ENCODE results near the gene RBMS1.

RBMS1 gene

DNA sequence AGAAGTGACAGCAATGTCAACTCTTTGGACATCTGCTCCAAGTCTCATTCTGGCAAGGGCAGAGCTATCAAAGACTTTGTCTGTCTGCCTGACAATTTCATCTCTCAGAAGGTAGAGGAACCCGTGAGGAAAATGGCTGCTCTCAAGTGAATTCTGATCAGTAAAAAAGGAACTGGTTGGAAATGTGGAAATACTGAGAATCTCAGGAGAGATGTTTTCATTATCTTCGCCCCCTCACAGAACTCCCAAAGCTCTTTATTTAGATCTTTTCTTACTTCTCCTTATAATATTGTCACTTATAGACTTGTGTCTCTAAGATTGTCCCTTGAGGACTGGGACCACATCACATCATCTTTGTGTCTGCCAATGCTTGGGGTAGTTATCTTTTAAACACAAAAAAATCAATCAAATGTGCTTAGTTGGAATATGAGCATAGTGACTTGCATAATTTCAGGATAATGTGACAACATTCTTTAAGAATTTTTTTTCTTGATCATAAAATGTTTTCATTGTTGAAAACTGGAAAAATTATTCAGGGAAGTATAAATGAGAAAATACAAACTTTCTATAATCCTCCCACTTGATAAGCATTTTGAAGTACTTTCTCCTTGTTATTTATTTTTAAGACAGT lies 225.3 kb downstream of the RBMS1 start:
- H3K27ac ChIP-seq, result no peak overlapping the region
- TF ChIP-seq, protein P1, sequence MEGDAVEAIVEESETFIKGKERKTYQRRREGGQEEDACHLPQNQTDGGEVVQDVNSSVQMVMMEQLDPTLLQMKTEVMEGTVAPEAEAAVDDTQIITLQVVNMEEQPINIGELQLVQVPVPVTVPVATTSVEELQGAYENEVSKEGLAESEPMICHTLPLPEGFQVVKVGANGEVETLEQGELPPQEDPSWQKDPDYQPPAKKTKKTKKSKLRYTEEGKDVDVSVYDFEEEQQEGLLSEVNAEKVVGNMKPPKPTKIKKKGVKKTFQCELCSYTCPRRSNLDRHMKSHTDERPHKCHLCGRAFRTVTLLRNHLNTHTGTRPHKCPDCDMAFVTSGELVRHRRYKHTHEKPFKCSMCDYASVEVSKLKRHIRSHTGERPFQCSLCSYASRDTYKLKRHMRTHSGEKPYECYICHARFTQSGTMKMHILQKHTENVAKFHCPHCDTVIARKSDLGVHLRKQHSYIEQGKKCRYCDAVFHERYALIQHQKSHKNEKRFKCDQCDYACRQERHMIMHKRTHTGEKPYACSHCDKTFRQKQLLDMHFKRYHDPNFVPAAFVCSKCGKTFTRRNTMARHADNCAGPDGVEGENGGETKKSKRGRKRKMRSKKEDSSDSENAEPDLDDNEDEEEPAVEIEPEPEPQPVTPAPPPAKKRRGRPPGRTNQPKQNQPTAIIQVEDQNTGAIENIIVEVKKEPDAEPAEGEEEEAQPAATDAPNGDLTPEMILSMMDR (conservative IDR thresholded peaks at IDR 0.05; ENCODE audit: low read depth), result no peak
- DNase-seq (ENCODE audit: low spot score), result no peak
- ChIA-PET POLR2A (ENCODE audit: low non-redundant PET) (no interaction called here), CTCF (interaction anchor here (0.7 kb wide), 1 partner anchor 35 kb away, joined by 3 read pairs; no protein-coding TSS in a partner anchor)

DNA sequence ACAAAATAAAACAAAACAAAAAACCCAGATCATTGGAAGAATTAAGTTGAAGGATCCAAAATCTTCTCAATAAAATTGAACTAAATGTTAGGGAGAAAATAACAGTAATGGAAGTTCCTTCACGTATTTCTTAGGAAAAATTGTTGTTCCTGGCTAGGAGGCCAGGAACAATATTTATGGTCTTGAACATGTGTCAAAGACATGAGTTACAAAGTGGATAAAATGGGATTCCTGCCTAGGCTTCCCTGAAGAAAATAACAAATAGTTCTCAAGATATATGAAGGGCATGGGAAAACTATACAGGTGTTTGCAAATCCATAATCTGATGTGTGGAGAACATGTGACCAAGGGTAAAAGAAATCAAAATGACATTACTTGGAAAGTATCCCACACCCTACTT lies 225.9 kb downstream of the RBMS1 start:
- ChIA-PET CTCF (interaction anchor here (0.7 kb wide), 1 partner anchor 35 kb away, joined by 3 read pairs; no protein-coding TSS in a partner anchor), POLR2A (ENCODE audit: low non-redundant PET) (no interaction called here)
- H3K27ac ChIP-seq, result no peak overlapping the region
- DNase-seq (ENCODE audit: low spot score), result no peak
- TF ChIP-seq, protein P1 (conservative IDR thresholded peaks at IDR 0.05; ENCODE audit: low read depth), result no peak

DNA sequence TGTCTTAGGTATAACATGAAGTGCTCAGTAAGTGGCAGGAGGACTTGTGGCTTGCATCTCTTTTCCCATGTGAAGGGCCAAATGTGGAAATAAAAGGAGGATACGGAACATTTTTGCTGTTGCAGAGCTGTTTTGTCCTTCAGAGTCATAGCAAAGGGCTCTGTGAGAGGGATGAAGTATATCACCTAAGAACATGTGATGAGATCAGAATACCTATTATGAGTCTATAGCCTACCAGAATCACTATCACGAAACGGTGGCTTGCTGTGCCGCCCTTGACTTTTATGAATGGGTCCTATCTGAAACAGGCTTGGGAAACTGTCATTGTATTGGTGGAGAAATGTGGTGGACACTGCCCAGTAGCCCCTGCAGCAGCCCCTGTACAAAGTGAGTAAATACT lies 226.6 kb downstream of the RBMS1 start:
- DNase-seq (ENCODE audit: low spot score), result no peak
- H3K27ac ChIP-seq, result no peak overlapping the region
- ChIA-PET CTCF (no interaction called here), POLR2A (ENCODE audit: low non-redundant PET) (no interaction called here)
- TF ChIP-seq, protein P1 (conservative IDR thresholded peaks at IDR 0.05; ENCODE audit: low read depth), result no peak

DNA sequence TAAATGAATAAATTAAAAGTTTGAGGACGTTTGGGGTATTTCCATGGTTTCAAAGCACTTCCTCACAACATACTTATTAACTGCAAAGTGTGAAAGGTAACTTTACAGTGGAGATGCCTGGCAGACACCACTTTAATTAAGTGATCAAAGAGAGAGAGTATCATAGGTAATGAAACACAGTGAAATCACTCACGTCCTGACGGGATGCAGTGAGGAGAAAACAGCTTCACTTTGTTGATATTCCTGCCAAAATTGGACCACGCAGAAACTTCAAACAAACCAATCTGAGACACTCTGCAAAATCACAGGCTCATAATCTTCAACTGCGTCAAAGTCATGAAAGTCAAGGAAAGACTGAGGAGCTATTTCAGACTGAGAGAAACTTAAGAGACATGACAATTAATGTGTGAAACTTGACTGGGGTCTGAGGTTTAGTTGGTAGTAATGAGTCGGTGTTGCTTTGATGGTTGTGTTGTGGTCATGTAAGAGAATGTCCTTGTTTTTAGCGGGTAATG lies 227.5 kb downstream of the RBMS1 start:
- ChIA-PET POLR2A (ENCODE audit: low non-redundant PET) (no interaction called here), CTCF (interaction anchor here (0.6 to 0.7 kb wide), 2 partner anchors 395 to 1235 kb away, joined by 3 read pairs; no protein-coding TSS in a partner anchor)
- TF ChIP-seq, protein P1 (conservative IDR thresholded peaks at IDR 0.05; ENCODE audit: low read depth), result no peak
- DNase-seq (ENCODE audit: low spot score), result no peak
- no peak overlapping the region for H3K27ac ChIP-seq

DNA sequence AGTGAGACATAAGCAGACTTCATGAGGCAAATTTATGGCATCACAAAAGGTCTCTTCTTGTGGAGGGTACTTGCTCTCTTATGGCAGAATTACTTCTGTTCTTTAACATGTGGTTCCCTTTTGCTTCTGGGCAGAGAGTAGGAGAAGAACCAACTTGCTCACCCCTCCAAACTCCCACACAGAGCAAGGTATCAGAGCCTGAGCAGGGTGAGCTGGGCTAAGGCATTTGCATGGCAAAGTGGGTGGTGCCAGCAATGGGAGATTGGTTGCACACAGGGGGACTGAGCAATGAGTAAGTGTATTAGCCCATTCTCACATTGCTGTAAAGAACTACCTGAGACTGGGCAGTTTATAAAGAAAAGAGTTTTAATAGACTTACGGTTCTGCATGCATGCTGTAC lies 229.3 kb downstream of the RBMS1 start:
- no peak overlapping the region for H3K27ac ChIP-seq
- ChIA-PET CTCF (no interaction called here), POLR2A (ENCODE audit: low non-redundant PET) (no interaction called here)
- TF ChIP-seq, protein P1 (conservative IDR thresholded peaks at IDR 0.05; ENCODE audit: low read depth), result no peak
- DNase-seq (ENCODE audit: low spot score), result no peak

DNA sequence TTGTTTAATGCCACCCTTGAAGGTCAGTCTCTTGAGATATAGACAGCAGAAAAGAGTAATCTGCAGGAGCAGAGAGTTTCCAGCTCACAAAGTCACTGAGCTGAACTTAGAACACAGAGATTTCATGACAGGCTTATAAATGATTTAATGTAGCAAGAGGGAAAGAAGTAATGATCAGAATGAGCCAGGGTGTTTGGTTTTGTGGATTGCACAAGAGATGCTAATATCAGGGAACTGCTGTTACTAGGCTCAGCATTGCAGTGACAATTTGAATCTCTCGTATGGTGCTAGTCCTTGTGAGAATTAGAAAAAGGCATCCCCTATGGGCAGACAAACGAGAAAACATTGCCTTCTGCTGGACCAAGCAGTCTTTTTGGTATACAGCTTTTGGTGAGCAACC lies 231.9 kb downstream of the RBMS1 start:
- ChIA-PET POLR2A (ENCODE audit: low non-redundant PET) (no interaction called here), CTCF (interaction anchor here (1.8 kb wide), 1 partner anchor 10 kb away, joined by 6 read pairs; no protein-coding TSS in a partner anchor)
- H3K27ac ChIP-seq, result no peak overlapping the region
- no peak for DNase-seq (ENCODE audit: low spot score)
- TF ChIP-seq, protein P1 (conservative IDR thresholded peaks at IDR 0.05; ENCODE audit: low read depth), result no peak

Measured in RWPE1 (cell line).